H1 (cell line): ENCODE results near the gene API5. TPM values are rescaled to one million over a fixed set of nuclear protein-coding genes. Genes with fewer than 3 reads are reported as not detected.
A peak's percentile ranks its signal among the peaks of the same experiment; 100 is the strongest.

Experiments
- CHD7 ChIP-seq: fragments of 300-600 bp; sonication (generic); IDR thresholded peaks from 2 replicates; pipeline ENCODE4 v1.7.1; 2012; ENCODE audit warnings: low read length, moderate library complexity, mild to moderate bottlenecking, inconsistent platforms; ENCODE audit not compliant: insufficient replicate concordance
- CTCF ChIP-seq, 3 experiments: IDR thresholded peaks; 1 replicate in 2 of 3; 2 replicates in 1 of 3; pipeline versions ENCODE4 v1.5.1 to v1.6.1; 2011; ENCODE audit warnings: low read length in 3 of 3, mild to moderate bottlenecking in 3 of 3, inconsistent platforms in 2 of 3, low read depth in 1 of 3, moderate library complexity in 1 of 3; ENCODE audit not compliant: insufficient read depth in 1 of 3; ENCODE audit errors: control extremely low read depth in 1 of 3
- HDAC2 ChIP-seq, 2 experiments: fragments of 300-600 bp in 1 of 2; sonication (generic) in 1 of 2; IDR thresholded peaks; 2 replicates each; pipeline ENCODE4 v1.6.1; 2011 to 2012; ENCODE audit warnings: low read depth in 2 of 2, low read length in 2 of 2, mild to moderate bottlenecking in 2 of 2, moderate library complexity in 2 of 2, borderline replicate concordance in 1 of 2, inconsistent platforms in 1 of 2
- HDAC6 ChIP-seq: IDR thresholded peaks from one replicate; pipeline ENCODE4 v1.7.1; 2012; ENCODE audit warnings: low read depth, mild to moderate bottlenecking, inconsistent platforms, low read length, moderate library complexity
- KDM4A ChIP-seq: IDR thresholded peaks from one replicate; pipeline ENCODE4 v1.7.1; 2012; ENCODE audit warnings: low read depth, mild to moderate bottlenecking, moderate library complexity, low read length, inconsistent platforms; ENCODE audit not compliant: severe bottlenecking
- POLR2A ChIP-seq, 2 experiments: IDR thresholded peaks; 1 replicate in 1 of 2; 2 replicates in 1 of 2; pipeline ENCODE4 v1.6.1; 2011; ENCODE audit warnings: low read depth in 2 of 2, low read length in 2 of 2, mild to moderate bottlenecking in 2 of 2; ENCODE audit errors: control extremely low read depth in 1 of 2
- polyA plus RNA-seq, 7 experiments: library from polyadenylated mRNA; depleted of rRNA in 3 of 7; stranded (reverse) in 5 of 7; unstranded in 2 of 7; fragments of >200 nt in 5 of 7; fragments of 200-250 nt in 2 of 7; gene quantifications; 1 replicate in 5 of 7; 2 replicates in 1 of 7; 4 replicates in 1 of 7; pipeline versions ENCODE4 v1.2.1 to v1.2.3, GENCODE V29; 2011 to 2013; ENCODE audit warnings: missing spikeins in 2 of 7, mixed read lengths in 2 of 7
- total RNA-seq: library from RNA; stranded (reverse); fragmentation: NEBNext Ultra II Directional; extraction: Animal tissue kit (Norgen Biotek cat#: 25700); gene quantifications from 2 replicates; pipeline ENCODE4 v1.2.1, GENCODE V29; 2021

API5 gene
- total and polyA plus RNA-seq, 2 of the 8 experiments (the other 6 are each of a cell fraction or from before 2014, with no cell fraction given), result 39.1 to 155 TPM

- 0 out of 4 replicates have a peak, but pooled peaks of 1 of the 2 experiments have one; percentile 16 for TF ChIP-seq HDAC2 (IDR thresholded peaks at IDR 0.05; ENCODE audit: borderline replicate concordance in 1 of 2, low read depth in 2 of 2, low read length in 2 of 2)
- TF ChIP-seq HDAC6, result no peak
- no peak for TF ChIP-seq CHD7
- peak; percentile 62 to 81 (median 80) for TF ChIP-seq CTCF (IDR thresholded peaks at IDR 0.05; ENCODE audit: control extremely low read depth in 1 of 3, insufficient read depth in 1 of 3, low read depth in 1 of 3, low read length in 3 of 3)
- peak; percentile 69 for TF ChIP-seq KDM4A
- TF ChIP-seq POLR2A (IDR thresholded peaks at IDR 0.05; ENCODE audit: control extremely low read depth in 1 of 2, low read depth in 2 of 2, low read length in 2 of 2), result peak; percentile 70 to 88
Measured at GRCh38 chr11:43311791-43312607, at the start of gene API5 (continued).
